WTC11 (cell line): ENCODE measurements around the gene ZNF606. TPM values are rescaled to one million over a fixed set of nuclear protein-coding genes. Genes with fewer than 3 reads are reported as not detected.

ENCODE experiments used
- ATAC-seq: fragments of 200-7000 bp; cut with Tn5 transposase; 2 replicates; pipeline ENCODE4 v1.10.0; 2021; ENCODE audit warnings: mild to moderate bottlenecking, moderate library complexity
- CTCF ChIA-PET: fragments of 300-600 bp; sonication (Branson Sonifier 250); formaldehyde crosslinking; loops from one replicate; lab custom pipeline; 2021; ENCODE audit warnings: antibody characterized with exemption; lab: Charles Lee
- POLR2A ChIA-PET: fragments of 350-600 bp; sonication (Branson Sonifier 250); formaldehyde crosslinking; loops from one replicate; lab custom pipeline; 2021; ENCODE audit warnings: antibody characterized with exemption; lab: Charles Lee
- DNase-seq: peaks from one replicate; pipeline ENCODE4 v3.0.0; 2021; ENCODE audit warnings: low spot score
- H3K27ac Mint-ChIP-seq: 2 replicates; pipeline ENCODE4 v1.8.0; 2021; ENCODE audit warnings: mixed read lengths
- H3K27me3 Mint-ChIP-seq: 2 replicates; pipeline ENCODE4 v1.8.0; 2021; ENCODE audit warnings: low read depth, mild to moderate bottlenecking, moderate library complexity, mixed read lengths
- H3K36me3 Mint-ChIP-seq: 2 replicates; pipeline ENCODE4 v1.8.0; 2021; ENCODE audit warnings: mixed read lengths
- H3K4me1 Mint-ChIP-seq: 2 replicates; pipeline ENCODE4 v1.8.0; 2022; ENCODE audit warnings: mixed read lengths
- H3K4me3 Mint-ChIP-seq: 2 replicates; pipeline ENCODE4 v1.8.0; 2021; ENCODE audit warnings: mild to moderate bottlenecking, moderate library complexity, mixed read lengths
- H3K9me3 Mint-ChIP-seq: 2 replicates; pipeline ENCODE4 v1.8.0; 2021; ENCODE audit warnings: mixed read lengths
- FOXK1 ChIP-seq: sonication (generic); formaldehyde crosslinking; IDR thresholded peaks from 2 replicates; pipeline ENCODE4 v1.8.0; 2022; ENCODE audit warnings: mild to moderate bottlenecking, moderate library complexity, missing genetic modification reagents
- KAT7 ChIP-seq: sonication (generic); formaldehyde crosslinking; IDR thresholded peaks from 2 replicates; pipeline ENCODE4 v1.8.1; 2023; ENCODE audit warnings: missing genetic modification reagents, mild to moderate bottlenecking, borderline replicate concordance
- MXD4 ChIP-seq: fragments of 250-450 bp; sonication (Bioruptor Pico); IDR thresholded peaks from 2 replicates; pipeline ENCODE4 v1.8.0; 2021; ENCODE audit warnings: mild to moderate bottlenecking, moderate library complexity, borderline replicate concordance
- NFYB ChIP-seq: sonication (generic); formaldehyde crosslinking; conservative IDR thresholded peaks from 2 replicates; pipeline ENCODE4 v1.8.0; 2022; ENCODE audit warnings: low read depth, missing genetic modification reagents
- PRRX2 ChIP-seq: fragments of 250-450 bp; sonication (Bioruptor Pico); IDR thresholded peaks from 2 replicates; pipeline ENCODE4 v1.8.0; 2021; ENCODE audit warnings: mild to moderate bottlenecking
- RORB ChIP-seq: fragments of 250-450 bp; sonication (Bioruptor Pico); IDR thresholded peaks from 2 replicates; pipeline ENCODE4 v1.9.0; 2021; ENCODE audit warnings: mild to moderate bottlenecking
- TEAD4 ChIP-seq: sonication (generic); formaldehyde crosslinking; IDR thresholded peaks from 2 replicates; pipeline ENCODE4 v1.8.0; 2022; ENCODE audit warnings: mild to moderate bottlenecking, missing genetic modification reagents
- ZNF219 ChIP-seq: sonication (generic); formaldehyde crosslinking; IDR thresholded peaks from 2 replicates; pipeline ENCODE4 v1.8.0; 2023; ENCODE audit warnings: missing genetic modification reagents, mild to moderate bottlenecking, borderline replicate concordance
- ZNF263 ChIP-seq: sonication (generic); formaldehyde crosslinking; IDR thresholded peaks from 2 replicates; pipeline ENCODE4 v1.8.1; 2022; ENCODE audit warnings: low read depth, mild to moderate bottlenecking, moderate library complexity, missing genetic modification reagents
- ZNF317 ChIP-seq: sonication (generic); formaldehyde crosslinking; IDR thresholded peaks from 2 replicates; pipeline ENCODE4 v1.8.1; 2023; ENCODE audit warnings: low read depth, mild to moderate bottlenecking, moderate library complexity, missing genetic modification reagents, borderline replicate concordance
- total RNA-seq: library from RNA; stranded (reverse); gene quantifications from 3 replicates; pipeline ENCODE4 v1.2.3, GENCODE V29; 2021
- TF ChIP-seq, protein P1 (sequence below): fragments of 250-450 bp; sonication (Bioruptor Pico); IDR thresholded peaks from 2 replicates; pipeline ENCODE4 v1.9.0; 2021; ENCODE audit warnings: mild to moderate bottlenecking, borderline replicate concordance
- TF ChIP-seq, protein P2 (sequence below): sonication (generic); formaldehyde crosslinking; IDR thresholded peaks from 2 replicates; pipeline ENCODE4 v1.8.0; 2023; ENCODE audit warnings: mild to moderate bottlenecking, missing genetic modification reagents
- TF ChIP-seq, protein P3 (sequence below): sonication (generic); formaldehyde crosslinking; IDR thresholded peaks from 2 replicates; pipeline ENCODE4 v1.8.1; 2022; ENCODE audit warnings: low read depth, mild to moderate bottlenecking, moderate library complexity, missing genetic modification reagents, borderline replicate concordance
- TF ChIP-seq, protein P4 (sequence below): fragments of 250-450 bp; sonication (Bioruptor Pico); IDR thresholded peaks from 2 replicates; pipeline ENCODE4 v1.9.0; 2021; ENCODE audit warnings: moderate library complexity, mild to moderate bottlenecking, inconsistent platforms, borderline replicate concordance
- TF ChIP-seq, protein P5 (sequence below): sonication (generic); formaldehyde crosslinking; IDR thresholded peaks from 2 replicates; pipeline ENCODE4 v1.8.0; 2023; ENCODE audit warnings: missing genetic modification reagents
- TF ChIP-seq, protein P6 (sequence below): fragments of 250-450 bp; sonication (Bioruptor Pico); IDR thresholded peaks from 2 replicates; pipeline ENCODE4 v2.1.2; 2022; ENCODE audit warnings: mild to moderate bottlenecking, moderate library complexity
- TF ChIP-seq, protein P7 (sequence below): fragments of 200-600 bp; IDR thresholded peaks from 2 replicates; pipeline ENCODE4 v1.8.0; 2022; ENCODE audit warnings: antibody characterized with exemption
- TF ChIP-seq, protein P8 (sequence below): fragments of 250-450 bp; sonication (Bioruptor Pico); conservative IDR thresholded peaks from 2 replicates; pipeline ENCODE4 v1.9.0; 2021; ENCODE audit warnings: mild to moderate bottlenecking

The ZNF606 gene
- total RNA-seq, 1 experiment from 2014 or later: 26.1 TPM

DNA sequence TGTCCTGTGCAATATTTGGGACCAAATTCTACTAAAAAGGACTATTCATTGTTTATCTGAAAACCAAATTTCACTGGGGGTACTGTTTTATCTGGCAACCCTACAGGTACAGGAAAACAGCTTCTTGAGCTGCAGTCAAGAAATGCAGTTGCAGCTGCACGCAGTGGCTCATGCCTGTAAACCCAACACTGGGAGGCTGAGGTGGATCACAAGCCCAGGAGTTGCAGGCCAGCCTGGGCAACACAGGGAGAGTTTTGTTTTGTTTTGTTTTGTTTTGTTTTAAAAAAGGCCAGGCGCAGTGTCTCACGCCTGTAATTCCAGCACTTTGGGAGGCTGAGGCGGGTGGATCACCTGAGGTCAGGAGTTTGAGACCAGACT is 19.7 kb upstream of the ZNF606 start (continued):
- TF ChIP-seq, protein P1, sequence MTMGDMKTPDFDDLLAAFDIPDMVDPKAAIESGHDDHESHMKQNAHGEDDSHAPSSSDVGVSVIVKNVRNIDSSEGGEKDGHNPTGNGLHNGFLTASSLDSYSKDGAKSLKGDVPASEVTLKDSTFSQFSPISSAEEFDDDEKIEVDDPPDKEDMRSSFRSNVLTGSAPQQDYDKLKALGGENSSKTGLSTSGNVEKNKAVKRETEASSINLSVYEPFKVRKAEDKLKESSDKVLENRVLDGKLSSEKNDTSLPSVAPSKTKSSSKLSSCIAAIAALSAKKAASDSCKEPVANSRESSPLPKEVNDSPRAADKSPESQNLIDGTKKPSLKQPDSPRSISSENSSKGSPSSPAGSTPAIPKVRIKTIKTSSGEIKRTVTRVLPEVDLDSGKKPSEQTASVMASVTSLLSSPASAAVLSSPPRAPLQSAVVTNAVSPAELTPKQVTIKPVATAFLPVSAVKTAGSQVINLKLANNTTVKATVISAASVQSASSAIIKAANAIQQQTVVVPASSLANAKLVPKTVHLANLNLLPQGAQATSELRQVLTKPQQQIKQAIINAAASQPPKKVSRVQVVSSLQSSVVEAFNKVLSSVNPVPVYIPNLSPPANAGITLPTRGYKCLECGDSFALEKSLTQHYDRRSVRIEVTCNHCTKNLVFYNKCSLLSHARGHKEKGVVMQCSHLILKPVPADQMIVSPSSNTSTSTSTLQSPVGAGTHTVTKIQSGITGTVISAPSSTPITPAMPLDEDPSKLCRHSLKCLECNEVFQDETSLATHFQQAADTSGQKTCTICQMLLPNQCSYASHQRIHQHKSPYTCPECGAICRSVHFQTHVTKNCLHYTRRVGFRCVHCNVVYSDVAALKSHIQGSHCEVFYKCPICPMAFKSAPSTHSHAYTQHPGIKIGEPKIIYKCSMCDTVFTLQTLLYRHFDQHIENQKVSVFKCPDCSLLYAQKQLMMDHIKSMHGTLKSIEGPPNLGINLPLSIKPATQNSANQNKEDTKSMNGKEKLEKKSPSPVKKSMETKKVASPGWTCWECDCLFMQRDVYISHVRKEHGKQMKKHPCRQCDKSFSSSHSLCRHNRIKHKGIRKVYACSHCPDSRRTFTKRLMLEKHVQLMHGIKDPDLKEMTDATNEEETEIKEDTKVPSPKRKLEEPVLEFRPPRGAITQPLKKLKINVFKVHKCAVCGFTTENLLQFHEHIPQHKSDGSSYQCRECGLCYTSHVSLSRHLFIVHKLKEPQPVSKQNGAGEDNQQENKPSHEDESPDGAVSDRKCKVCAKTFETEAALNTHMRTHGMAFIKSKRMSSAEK (CRISPR knock-in tag): no peak
- TF ChIP-seq KAT7: no peak
- TF ChIP-seq, all 79 proteins: peak for 0

DNA sequence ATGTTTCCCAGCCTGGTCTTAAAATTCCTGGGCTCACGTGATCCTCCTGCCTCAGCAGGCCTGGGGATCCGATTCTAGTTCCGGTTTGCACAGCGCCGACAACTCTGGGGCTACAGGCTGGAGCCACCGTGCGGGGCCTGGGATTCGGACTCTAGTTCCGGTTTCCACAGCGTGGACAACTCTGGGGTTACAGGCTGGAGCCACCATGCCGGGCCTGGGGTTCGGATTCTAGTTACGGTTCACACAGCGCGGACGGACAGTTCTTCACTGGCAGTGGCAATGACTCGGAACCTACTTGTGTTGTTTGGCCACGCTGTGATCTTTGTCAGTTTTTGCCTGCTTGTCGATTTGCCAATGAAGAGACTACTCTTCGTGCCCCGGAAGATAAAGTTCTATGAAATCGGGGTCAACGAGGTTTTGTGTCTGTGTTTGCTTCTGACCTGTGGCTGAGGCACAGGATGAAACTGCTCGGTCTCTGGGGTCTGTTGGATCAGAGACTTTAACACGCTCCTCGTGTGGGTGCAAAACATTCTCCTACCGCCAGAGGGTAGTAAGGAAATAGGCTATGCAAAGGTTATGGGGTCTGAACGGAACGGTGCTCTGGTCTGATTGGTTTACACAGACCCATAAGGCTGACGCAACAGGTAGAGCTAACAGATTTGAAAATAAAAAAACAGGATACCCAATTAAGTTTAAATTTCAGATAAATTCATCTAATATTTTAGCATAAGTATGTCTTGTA is 19.1 kb upstream of the ZNF606 start:
- Mint-ChIP-seq H3K9me3 (peaks cover 30% of the 10 kb centered on the region), H3K27ac (no peak overlapping the region; the same call in none of the 2 replicates), H3K36me3 (no peaks in the 10 kb centered on the region; the same call in 1 of the 2 replicates), H3K4me1 (peaks cover 2% of the 10 kb centered on the region), H3K4me3 (no peak overlapping the region), H3K27me3 (peaks cover 28% of the 10 kb centered on the region)
- ChIA-PET POLR2A (interaction anchor here (0.8 to 1.2 kb wide), 7 partner anchors 17 to 133 kb away, joined by 3 to 6 read pairs (median 4); partner anchors contain the start of genes ZNF135 and ZNF329), CTCF (interaction anchor here (0.5 to 3.3 kb wide), 29 partner anchors 9 to 497 kb away, joined by 3 to 31 read pairs (median 4); partner anchors contain the start of genes ZNF135, ZNF329, ZNF417 and ZNF584)
- peak; percentile 84 for DNase-seq
- peak; percentile 99 for ATAC-seq
- TF ChIP-seq KAT7 (no peak), ZNF317 (CRISPR knock-in tag) (no peak), RORB (no peak), PRRX2 (CRISPR knock-in tag) (no peak), ZNF263 (CRISPR knock-in tag) (no peak), MXD4 (CRISPR knock-in tag) (no peak), ZNF219 (CRISPR knock-in tag) (no peak), TEAD4 (no peak), FOXK1 (CRISPR knock-in tag) (no peak), NFYB (CRISPR knock-in tag) (0 out of 2 replicates have a peak, but pooled peaks have one; percentile 12)
- TF ChIP-seq, protein P2, sequence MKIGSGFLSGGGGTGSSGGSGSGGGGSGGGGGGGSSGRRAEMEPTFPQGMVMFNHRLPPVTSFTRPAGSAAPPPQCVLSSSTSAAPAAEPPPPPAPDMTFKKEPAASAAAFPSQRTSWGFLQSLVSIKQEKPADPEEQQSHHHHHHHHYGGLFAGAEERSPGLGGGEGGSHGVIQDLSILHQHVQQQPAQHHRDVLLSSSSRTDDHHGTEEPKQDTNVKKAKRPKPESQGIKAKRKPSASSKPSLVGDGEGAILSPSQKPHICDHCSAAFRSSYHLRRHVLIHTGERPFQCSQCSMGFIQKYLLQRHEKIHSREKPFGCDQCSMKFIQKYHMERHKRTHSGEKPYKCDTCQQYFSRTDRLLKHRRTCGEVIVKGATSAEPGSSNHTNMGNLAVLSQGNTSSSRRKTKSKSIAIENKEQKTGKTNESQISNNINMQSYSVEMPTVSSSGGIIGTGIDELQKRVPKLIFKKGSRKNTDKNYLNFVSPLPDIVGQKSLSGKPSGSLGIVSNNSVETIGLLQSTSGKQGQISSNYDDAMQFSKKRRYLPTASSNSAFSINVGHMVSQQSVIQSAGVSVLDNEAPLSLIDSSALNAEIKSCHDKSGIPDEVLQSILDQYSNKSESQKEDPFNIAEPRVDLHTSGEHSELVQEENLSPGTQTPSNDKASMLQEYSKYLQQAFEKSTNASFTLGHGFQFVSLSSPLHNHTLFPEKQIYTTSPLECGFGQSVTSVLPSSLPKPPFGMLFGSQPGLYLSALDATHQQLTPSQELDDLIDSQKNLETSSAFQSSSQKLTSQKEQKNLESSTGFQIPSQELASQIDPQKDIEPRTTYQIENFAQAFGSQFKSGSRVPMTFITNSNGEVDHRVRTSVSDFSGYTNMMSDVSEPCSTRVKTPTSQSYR (CRISPR knock-in tag): no peak
- TF ChIP-seq, protein P3, sequence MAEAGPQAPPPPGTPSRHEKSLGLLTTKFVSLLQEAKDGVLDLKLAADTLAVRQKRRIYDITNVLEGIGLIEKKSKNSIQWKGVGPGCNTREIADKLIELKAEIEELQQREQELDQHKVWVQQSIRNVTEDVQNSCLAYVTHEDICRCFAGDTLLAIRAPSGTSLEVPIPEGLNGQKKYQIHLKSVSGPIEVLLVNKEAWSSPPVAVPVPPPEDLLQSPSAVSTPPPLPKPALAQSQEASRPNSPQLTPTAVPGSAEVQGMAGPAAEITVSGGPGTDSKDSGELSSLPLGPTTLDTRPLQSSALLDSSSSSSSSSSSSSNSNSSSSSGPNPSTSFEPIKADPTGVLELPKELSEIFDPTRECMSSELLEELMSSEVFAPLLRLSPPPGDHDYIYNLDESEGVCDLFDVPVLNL (CRISPR knock-in tag): no peak
- TF ChIP-seq, protein P4, sequence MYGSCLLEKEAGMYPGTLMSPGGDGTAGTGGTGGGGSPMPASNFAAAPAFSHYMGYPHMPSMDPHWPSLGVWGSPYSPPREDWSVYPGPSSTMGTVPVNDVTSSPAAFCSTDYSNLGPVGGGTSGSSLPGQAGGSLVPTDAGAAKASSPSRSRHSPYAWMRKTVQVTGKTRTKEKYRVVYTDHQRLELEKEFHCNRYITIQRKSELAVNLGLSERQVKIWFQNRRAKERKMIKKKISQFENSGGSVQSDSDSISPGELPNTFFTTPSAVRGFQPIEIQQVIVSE: no peak
- TF ChIP-seq, protein P5, sequence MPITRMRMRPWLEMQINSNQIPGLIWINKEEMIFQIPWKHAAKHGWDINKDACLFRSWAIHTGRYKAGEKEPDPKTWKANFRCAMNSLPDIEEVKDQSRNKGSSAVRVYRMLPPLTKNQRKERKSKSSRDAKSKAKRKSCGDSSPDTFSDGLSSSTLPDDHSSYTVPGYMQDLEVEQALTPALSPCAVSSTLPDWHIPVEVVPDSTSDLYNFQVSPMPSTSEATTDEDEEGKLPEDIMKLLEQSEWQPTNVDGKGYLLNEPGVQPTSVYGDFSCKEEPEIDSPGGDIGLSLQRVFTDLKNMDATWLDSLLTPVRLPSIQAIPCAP: no peak
- TF ChIP-seq, protein P6, sequence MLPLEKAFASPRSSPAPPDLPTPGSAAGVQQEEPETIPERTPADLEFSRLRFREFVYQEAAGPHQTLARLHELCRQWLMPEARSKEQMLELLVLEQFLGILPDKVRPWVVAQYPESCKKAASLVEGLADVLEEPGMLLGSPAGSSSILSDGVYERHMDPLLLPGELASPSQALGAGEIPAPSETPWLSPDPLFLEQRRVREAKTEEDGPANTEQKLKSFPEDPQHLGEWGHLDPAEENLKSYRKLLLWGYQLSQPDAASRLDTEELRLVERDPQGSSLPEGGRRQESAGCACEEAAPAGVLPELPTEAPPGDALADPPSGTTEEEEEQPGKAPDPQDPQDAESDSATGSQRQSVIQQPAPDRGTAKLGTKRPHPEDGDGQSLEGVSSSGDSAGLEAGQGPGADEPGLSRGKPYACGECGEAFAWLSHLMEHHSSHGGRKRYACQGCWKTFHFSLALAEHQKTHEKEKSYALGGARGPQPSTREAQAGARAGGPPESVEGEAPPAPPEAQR (CRISPR knock-in tag): no peak
- TF ChIP-seq, protein P7, sequence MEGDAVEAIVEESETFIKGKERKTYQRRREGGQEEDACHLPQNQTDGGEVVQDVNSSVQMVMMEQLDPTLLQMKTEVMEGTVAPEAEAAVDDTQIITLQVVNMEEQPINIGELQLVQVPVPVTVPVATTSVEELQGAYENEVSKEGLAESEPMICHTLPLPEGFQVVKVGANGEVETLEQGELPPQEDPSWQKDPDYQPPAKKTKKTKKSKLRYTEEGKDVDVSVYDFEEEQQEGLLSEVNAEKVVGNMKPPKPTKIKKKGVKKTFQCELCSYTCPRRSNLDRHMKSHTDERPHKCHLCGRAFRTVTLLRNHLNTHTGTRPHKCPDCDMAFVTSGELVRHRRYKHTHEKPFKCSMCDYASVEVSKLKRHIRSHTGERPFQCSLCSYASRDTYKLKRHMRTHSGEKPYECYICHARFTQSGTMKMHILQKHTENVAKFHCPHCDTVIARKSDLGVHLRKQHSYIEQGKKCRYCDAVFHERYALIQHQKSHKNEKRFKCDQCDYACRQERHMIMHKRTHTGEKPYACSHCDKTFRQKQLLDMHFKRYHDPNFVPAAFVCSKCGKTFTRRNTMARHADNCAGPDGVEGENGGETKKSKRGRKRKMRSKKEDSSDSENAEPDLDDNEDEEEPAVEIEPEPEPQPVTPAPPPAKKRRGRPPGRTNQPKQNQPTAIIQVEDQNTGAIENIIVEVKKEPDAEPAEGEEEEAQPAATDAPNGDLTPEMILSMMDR: peak; percentile 74
- TF ChIP-seq, protein P8, sequence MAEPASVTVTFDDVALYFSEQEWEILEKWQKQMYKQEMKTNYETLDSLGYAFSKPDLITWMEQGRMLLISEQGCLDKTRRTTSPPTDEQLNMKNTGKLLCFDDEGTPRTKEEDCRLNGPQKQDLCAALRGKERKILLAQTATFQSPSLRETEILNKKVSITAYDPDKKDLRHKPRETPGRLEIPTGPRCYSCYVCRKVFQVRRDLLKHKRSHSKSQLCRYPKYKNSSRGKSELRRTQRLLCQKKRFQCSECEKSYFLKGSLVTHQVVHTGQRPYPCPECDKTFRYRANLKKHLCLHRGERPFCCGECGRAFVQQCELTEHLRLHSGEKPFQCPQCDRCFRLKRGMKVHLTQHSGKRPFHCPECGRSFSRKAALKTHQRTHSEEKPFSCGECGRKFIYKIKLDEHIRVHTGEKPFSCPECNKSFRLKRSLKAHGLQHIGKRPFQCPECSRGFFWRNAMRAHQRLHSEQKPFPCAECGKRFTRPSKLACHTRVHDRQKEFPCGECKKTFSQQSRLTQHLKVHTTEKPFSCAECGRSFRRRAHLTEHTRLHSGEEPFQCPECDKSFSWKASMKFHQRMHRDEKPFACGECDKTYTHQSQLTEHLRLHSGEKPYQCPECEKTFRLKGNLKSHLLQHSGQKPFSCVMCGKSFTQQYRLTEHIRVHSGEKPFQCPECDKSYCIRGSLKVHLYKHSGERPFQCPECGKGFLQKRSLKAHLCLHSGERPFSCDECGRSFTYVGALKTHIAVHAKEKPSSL (CRISPR knock-in tag): no peak
